Epithelial cell of esophagus (primary cell): ENCODE data around the gene UBE4B.
A peak's percentile ranks its signal among the peaks of the same experiment; 100 is the strongest.

Source experiments
- DNase-seq: peaks from one replicate; pipeline ENCODE4 v3.0.0; 2010; ENCODE audit warnings: low read depth
- H3K4me3 ChIP-seq: 2 replicates; pipeline ENCODE4 v1.5.1; 2011; ENCODE audit warnings: mild to moderate bottlenecking, low read length, control low read depth
- TF ChIP-seq, protein P1 (sequence below): IDR thresholded peaks from 2 replicates; pipeline ENCODE4 v1.5.1; 2011; ENCODE audit warnings: low read depth, mild to moderate bottlenecking, low read length, control low read depth, inconsistent platforms; ENCODE audit not compliant: insufficient read depth; ENCODE audit errors: missing control alignments

Gene UBE4B

DNA sequence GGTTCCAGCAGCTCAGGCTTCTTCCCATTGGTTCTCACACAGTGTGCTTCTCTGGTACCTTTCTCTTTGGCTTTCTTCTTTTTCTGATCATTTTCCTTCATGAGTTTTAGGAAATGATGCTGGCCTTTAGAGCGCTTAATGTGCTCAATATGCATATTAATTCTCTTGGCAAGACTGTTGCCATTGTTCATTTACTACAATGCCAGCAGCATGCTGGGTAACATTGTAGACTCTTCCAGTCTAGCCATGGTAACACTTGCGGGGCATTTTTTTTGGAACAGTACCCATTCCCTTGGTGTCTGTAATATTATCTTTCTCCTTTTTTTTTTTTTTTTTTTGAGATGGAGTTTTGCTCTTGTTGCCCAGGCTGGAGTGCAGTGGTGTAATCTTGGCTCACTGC lies 21.7 kb downstream of the UBE4B start:
- H3K4me3 ChIP-seq: no peak overlapping the region
- DNase-seq: no peak
- TF ChIP-seq, protein P1, sequence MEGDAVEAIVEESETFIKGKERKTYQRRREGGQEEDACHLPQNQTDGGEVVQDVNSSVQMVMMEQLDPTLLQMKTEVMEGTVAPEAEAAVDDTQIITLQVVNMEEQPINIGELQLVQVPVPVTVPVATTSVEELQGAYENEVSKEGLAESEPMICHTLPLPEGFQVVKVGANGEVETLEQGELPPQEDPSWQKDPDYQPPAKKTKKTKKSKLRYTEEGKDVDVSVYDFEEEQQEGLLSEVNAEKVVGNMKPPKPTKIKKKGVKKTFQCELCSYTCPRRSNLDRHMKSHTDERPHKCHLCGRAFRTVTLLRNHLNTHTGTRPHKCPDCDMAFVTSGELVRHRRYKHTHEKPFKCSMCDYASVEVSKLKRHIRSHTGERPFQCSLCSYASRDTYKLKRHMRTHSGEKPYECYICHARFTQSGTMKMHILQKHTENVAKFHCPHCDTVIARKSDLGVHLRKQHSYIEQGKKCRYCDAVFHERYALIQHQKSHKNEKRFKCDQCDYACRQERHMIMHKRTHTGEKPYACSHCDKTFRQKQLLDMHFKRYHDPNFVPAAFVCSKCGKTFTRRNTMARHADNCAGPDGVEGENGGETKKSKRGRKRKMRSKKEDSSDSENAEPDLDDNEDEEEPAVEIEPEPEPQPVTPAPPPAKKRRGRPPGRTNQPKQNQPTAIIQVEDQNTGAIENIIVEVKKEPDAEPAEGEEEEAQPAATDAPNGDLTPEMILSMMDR: no peak

DNA sequence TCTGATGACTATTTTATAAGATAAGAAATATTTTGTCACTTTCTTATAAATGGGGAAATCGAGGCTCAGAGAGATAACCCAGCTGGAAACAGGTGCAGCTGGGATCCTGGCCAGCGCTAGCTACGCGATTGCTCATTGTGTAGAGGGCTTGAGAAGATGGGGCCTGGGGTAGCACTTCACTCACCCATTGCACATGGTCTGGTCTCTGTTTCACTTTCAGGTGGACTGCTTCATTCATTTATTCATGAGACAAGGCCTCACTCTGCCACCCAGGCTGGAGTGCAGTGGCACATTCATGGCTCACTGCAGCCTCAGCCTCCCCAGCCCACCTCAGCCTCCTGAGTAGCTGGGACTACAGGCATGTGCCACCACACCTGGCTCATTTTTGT lies 23.8 kb downstream of the UBE4B start:
- TF ChIP-seq, protein P1: no peak
- H3K4me3 ChIP-seq: no peak overlapping the region
- no peak for DNase-seq

DNA sequence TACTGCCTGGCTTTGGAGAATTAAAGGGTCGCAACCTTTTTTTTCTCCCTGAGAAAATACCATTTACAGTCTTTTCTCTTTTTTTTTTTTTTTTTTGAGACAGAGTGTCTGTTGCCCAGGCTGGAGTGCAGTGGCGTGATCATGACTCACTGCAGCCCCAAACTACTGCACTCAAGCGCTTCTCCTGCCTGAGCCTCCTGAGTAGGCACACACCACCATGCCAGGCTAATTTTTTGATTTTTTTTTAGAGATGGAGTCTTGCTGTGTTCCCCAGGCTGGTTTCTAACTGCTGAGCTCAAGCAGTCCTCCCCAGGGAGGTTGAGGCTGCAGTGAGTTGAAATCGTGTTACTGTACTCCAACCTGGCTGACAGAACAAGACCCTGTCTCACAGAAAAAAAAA lies 24.6 kb downstream of the UBE4B start:
- peak; percentile 69 for DNase-seq
- no peak overlapping the region for H3K4me3 ChIP-seq
- TF ChIP-seq, protein P1: no peak

DNA sequence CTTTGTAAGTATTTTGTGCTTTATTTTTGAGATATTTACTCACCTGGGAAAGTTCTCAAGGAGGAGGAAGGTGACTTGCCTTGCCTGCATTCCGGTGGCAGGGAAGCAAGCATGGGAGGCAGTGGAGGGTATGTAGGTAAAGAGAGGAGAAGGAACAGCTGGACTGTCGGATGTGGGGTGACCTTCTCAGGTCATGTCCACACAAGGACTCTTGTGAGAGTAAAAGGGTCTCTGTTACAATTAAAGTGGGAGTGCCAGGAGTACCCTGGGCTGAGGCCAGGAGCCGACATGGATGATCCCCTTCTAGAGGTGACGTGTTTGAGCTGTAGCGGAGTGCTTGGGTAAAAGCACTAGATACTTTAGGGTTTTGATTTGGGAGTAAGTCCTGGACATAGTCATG lies 25.0 kb downstream of the UBE4B start:
- DNase-seq: no peak
- H3K4me3 ChIP-seq: no peak overlapping the region
- TF ChIP-seq, protein P1: no peak

DNA sequence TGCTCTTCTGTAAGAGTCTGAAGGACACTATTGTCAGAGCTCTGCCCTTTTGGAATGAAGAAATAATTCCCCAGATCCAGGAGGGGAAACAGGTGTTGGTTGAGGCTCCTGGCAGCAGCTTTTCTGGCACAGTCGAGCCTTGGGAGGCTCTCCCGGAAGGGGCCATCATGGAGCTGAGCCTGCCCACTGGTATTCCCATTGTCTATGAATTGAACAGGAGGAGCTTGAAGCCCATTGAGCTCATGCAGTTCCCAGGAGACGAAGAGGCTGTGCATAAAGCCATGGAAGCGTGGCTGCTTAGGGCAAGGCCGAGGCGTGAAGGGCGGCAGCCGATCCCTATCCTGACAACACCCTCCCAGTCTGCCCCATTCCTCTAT lies 26.6 kb downstream of the UBE4B start:
- DNase-seq: no peak
- TF ChIP-seq, protein P1: no peak
- H3K4me3 ChIP-seq: no peak overlapping the region

DNA sequence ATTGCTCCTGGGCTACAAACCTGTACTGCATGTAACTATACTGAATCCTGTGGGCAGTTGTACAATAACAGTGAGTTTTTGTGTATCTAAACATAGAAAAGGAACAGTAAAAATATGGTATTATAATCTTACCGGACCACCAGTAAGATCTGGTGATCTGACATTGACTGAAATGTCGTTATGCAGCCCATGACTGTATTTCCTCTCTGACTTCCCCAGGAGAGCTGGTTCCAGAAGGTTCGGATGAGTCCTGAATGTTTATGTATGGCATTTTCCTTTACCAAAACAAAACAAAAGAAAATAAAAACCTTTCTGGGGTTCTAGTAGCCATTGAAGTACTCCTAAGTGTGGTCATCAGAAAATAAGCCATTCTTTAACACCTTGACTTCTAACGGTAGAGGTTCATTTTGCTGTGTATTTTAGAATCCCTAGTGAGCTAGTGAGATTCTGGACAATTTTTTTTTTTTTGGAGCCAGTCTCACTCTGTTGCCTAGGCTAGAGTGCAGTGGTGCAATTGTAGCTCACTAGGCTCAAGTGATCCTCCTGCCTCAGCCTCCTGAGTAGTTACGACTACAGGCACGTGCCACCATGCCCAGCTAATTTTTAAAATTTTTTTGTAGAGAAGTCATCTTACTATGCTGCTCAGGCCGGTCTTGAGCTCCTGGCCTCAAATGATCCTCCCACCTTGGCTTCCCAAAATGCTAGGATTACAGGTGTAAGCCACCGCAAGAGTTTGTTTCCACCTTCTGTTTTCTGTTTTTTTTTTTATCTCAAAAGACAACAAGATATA lies 27.7 kb downstream of the UBE4B start:
- DNase-seq: no peak
- TF ChIP-seq, protein P1: no peak
- no peak overlapping the region for H3K4me3 ChIP-seq

DNA sequence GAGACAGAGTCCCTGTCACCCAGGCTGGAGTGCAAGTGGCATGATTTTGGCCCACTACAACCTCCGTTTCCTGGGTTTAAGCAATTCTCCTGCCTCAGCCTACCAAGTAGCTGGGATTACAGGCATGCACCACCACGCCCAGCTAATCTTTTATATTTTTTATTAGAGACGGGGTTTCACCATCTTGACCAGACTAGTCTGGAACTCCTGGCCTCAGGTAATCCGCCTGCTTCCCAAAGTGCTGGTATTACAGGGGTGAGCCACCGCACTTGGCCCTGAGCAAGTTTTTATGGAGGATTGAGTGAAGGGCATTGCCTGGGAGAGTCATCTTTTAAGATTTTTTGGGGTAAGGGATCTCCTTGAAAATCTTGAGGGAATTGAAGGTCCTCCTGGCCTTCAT lies 28.5 kb downstream of the UBE4B start:
- H3K4me3 ChIP-seq: no peak overlapping the region
- no peak for DNase-seq
- TF ChIP-seq, protein P1: no peak
